Endodermal cell (in vitro differentiated cells): ENCODE measurements around the gene KRT38. TPM values are rescaled to one million over a fixed set of nuclear protein-coding genes. Genes with fewer than 3 reads are reported as not detected.
A peak's percentile ranks its signal among the peaks of the same experiment; 100 is the strongest.

Source experiments
- DNase-seq: peaks from one replicate; pipeline ENCODE4 v3.0.0-alpha.2; 2017
- H3K27ac ChIP-seq: 2 replicates; pipeline ENCODE4 v1.5.1; 2013; ENCODE audit warnings: mild to moderate bottlenecking, low read depth, low read length, moderate library complexity
- H3K27me3 ChIP-seq: 2 replicates; pipeline ENCODE4 v1.6.1; 2013; ENCODE audit warnings: mild to moderate bottlenecking, low read length, moderate library complexity; ENCODE audit not compliant: insufficient read depth, control insufficient read depth, poor library complexity, severe bottlenecking
- H3K36me3 ChIP-seq: 2 replicates; pipeline ENCODE4 v1.7.0; 2013; ENCODE audit warnings: mild to moderate bottlenecking, low read length, moderate library complexity; ENCODE audit not compliant: control insufficient read depth, insufficient read depth
- H3K4me1 ChIP-seq: one replicate; pipeline ENCODE4 v1.7.0; 2013; ENCODE audit warnings: low read length; ENCODE audit not compliant: control insufficient read depth, insufficient read depth
- H3K4me3 ChIP-seq: 2 replicates; pipeline ENCODE4 v1.5.1; 2013; ENCODE audit warnings: mild to moderate bottlenecking, low read length, moderate library complexity
- H3K9ac ChIP-seq: 2 replicates; pipeline ENCODE4 v1.6.1; 2013; ENCODE audit warnings: mild to moderate bottlenecking, low read length, moderate library complexity; ENCODE audit not compliant: poor library complexity, severe bottlenecking; ENCODE audit errors: extremely low read depth
- H3K9me3 ChIP-seq: 2 replicates; pipeline ENCODE4 v1.6.1; 2013; ENCODE audit warnings: mild to moderate bottlenecking, low read length, moderate library complexity; ENCODE audit not compliant: control insufficient read depth
- H3K27ac Mint-ChIP-seq: 2 replicates; pipeline ENCODE4 v1.8.0; 2020; ENCODE audit warnings: mixed read lengths
- H3K27me3 Mint-ChIP-seq: 2 replicates; pipeline ENCODE4 v1.8.0; 2021; ENCODE audit warnings: mild to moderate bottlenecking, mixed read lengths; ENCODE audit not compliant: insufficient read depth
- H3K36me3 Mint-ChIP-seq: 2 replicates; pipeline ENCODE4 v1.8.0; 2020; ENCODE audit warnings: low read depth, mixed read lengths
- H3K4me1 Mint-ChIP-seq: 2 replicates; pipeline ENCODE4 v1.8.0; 2020; ENCODE audit warnings: mixed read lengths
- H3K4me3 Mint-ChIP-seq: 2 replicates; pipeline ENCODE4 v1.8.0; 2020; ENCODE audit warnings: mild to moderate bottlenecking, moderate library complexity, mixed read lengths
- H3K9me3 Mint-ChIP-seq: 2 replicates; pipeline ENCODE4 v1.8.0; 2020; ENCODE audit warnings: mild to moderate bottlenecking, mixed read lengths
- CTCF ChIP-seq: fragments of 200-600 bp; sonication (generic); conservative IDR thresholded peaks from 2 replicates; pipeline ENCODE4 v1.5.0; 2021; ENCODE audit warnings: antibody characterized with exemption, mild to moderate bottlenecking
- WGBS, 2 experiments: methylation state at CpG; one replicate each; pipeline versions ENCODE4 v1.1.5 to v1.1.7; 2013; ENCODE audit warnings: missing lambda C conversion rate in 2 of 2, mixed read lengths in 1 of 2; ENCODE audit not compliant: insufficient coverage in 1 of 2, insufficient read length in 1 of 2; 5-methylcytosine and 5-hydroxymethylcytosine counted together
- total RNA-seq, 2 donors: library from RNA; stranded (reverse); fragmentation: NEBNext Ultra II Directional in 1 of 2; extraction: Animal tissue kit (Norgen Biotek cat#: 25700) in 1 of 2; gene quantifications; 2 replicates in 1 of 2; 3 replicates in 1 of 2; pipeline ENCODE4 v1.2.1, GENCODE V29; 2021

The KRT38 gene
- total RNA-seq, 2 donors from 2014 or later: not detected

GRCh38 chr17:41419716-41420115, 21.1 kb downstream of the KRT38 start:
- Mint-ChIP-seq H3K9me3 (no peaks in the 10 kb centered on the region), H3K27me3 (peaks cover 6% of the 10 kb centered on the region), H3K36me3 (no peaks in the 10 kb centered on the region), H3K27ac (no peak overlapping the region), H3K4me3 (no peak overlapping the region), H3K4me1 (no peaks in the 10 kb centered on the region)
- DNase-seq: no peak
- H3K27me3 ChIP-seq: peaks cover 8% of the 10 kb centered on the region
- no peak for TF ChIP-seq CTCF
- whole genome bisulfite sequencing, 2 experiments: 90 to 92% methylated on average over 4 of the region's 4 CpGs
- no peaks in the 10 kb centered on the region for H3K9me3 ChIP-seq
- no peaks in the 10 kb centered on the region for H3K4me1 ChIP-seq
- H3K27ac ChIP-seq: no peak overlapping the region
- H3K36me3 ChIP-seq: no peaks in the 10 kb centered on the region
- no peak overlapping the region for H3K4me3 ChIP-seq
- H3K9ac ChIP-seq: no peak overlapping the region

GRCh38 chr17:41418116-41418860, 22.5 kb downstream of the KRT38 start:
- no peak for DNase-seq
- H3K27ac ChIP-seq: no peak overlapping the region
- Mint-ChIP-seq H3K9me3 (no peaks in the 10 kb centered on the region), H3K4me3 (no peak overlapping the region), H3K27me3 (peaks cover 5% of the 10 kb centered on the region), H3K27ac (no peak overlapping the region), H3K36me3 (no peaks in the 10 kb centered on the region), H3K4me1 (peaks cover under 1% of the 10 kb centered on the region)
- H3K36me3 ChIP-seq: no peaks in the 10 kb centered on the region
- TF ChIP-seq CTCF: no peak
- H3K9ac ChIP-seq: no peak overlapping the region
- peaks cover 8% of the 10 kb centered on the region for H3K27me3 ChIP-seq
- H3K4me1 ChIP-seq: no peaks in the 10 kb centered on the region
- WGBS, 2 experiments: 93 to 98% methylated on average over 5 to 7 of the region's 7 CpGs
- H3K9me3 ChIP-seq: no peaks in the 10 kb centered on the region
- no peak overlapping the region for H3K4me3 ChIP-seq

DNA sequence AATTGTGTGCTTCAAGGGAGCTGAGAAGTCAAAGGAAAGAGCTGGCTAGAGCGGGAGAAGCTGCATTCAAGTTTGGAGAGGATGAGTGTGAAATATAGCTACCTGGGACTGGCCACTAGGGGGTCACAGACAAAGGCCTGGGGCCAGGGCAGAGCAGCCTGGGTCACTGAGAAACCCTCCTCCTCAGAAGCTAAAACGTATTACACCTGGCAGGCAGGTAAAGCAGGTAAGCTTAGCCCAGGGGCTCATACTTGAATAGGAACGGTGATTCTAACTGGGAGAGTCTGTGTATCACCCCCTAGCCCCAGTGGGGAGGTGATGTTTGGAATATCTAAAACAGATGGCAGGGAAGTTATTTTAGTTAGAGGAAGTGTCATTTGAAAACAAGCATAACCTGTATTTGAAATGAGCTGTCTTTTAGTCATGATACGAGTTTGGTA, 23.2 kb downstream of the KRT38 start:
- H3K27me3 ChIP-seq: peaks cover 8% of the 10 kb centered on the region

More for the DNA sequence above, 23.2 kb downstream of the KRT38 start:
- no peak overlapping the region for H3K27ac Mint-ChIP-seq
- H3K9me3 Mint-ChIP-seq: no peaks in the 10 kb centered on the region
- H3K4me3 Mint-ChIP-seq: no peak overlapping the region
- no peaks in the 10 kb centered on the region for H3K36me3 Mint-ChIP-seq
- WGBS, 2 experiments: 48 to 76% methylated on average over 2 to 4 of the region's 4 CpGs
- DNase-seq: peak; percentile 90
- no peak overlapping the region for H3K9ac ChIP-seq
- no peaks in the 10 kb centered on the region for H3K9me3 ChIP-seq
- no peaks in the 10 kb centered on the region for H3K4me1 ChIP-seq
- no peaks in the 10 kb centered on the region for H3K36me3 ChIP-seq
- TF ChIP-seq CTCF: peak; percentile 91
- peaks cover 5% of the 10 kb centered on the region for H3K27me3 Mint-ChIP-seq
- H3K4me3 ChIP-seq: no peak overlapping the region
- H3K27ac ChIP-seq: no peak overlapping the region
- H3K4me1 Mint-ChIP-seq: peaks cover 5% of the 10 kb centered on the region
